B cell (primary cell): ENCODE results near the gene PDAP1. TPM values are rescaled to one million over a fixed set of nuclear protein-coding genes. Genes with fewer than 3 reads are reported as not detected.

ENCODE experiments used
- ATAC-seq: fragments of 200-7000 bp; cut with Tn5 transposase; one replicate; pipeline ENCODE4 v1.10.0; 2021; ENCODE audit warnings: low read depth, mild to moderate bottlenecking, moderate number of reproducible peaks, moderate library complexity
- CTCF ChIA-PET: fragments of 350-600 bp; sonication (Branson Sonifier 250); formaldehyde crosslinking; loops from one replicate; lab custom pipeline; 2021; ENCODE audit warnings: antibody characterized with exemption, inconsistent platforms; lab: Charles Lee
- POLR2A ChIA-PET: fragments of 350-600 bp; sonication (Branson Sonifier 250); formaldehyde crosslinking; loops from one replicate; lab custom pipeline; 2021; ENCODE audit warnings: antibody characterized with exemption; lab: Charles Lee
- DNase-seq: peaks from one replicate; pipeline ENCODE4 v3.0.0; 2013
- H2AFZ ChIP-seq: 2 replicates; pipeline ENCODE4 v1.6.1; 2012; ENCODE audit warnings: mild to moderate bottlenecking, low read depth, low read length; ENCODE audit not compliant: insufficient read depth, poor library complexity, severe bottlenecking
- H3K27ac ChIP-seq, 2 donors: 1 replicate in 1 of 2; 2 replicates in 1 of 2; pipeline ENCODE4 v1.5.1; 2012 to 2013; ENCODE audit warnings: low read length in 2 of 2, mild to moderate bottlenecking in 2 of 2, moderate library complexity in 1 of 2
- H3K27me3 ChIP-seq, 4 experiments: fragments of 200-600 bp in 1 of 4; sonication (generic) in 1 of 4; replicated peaks in 1 of 4; 1 replicate in 2 of 4; 2 replicates in 2 of 4; pipeline versions ENCODE4 v1.6.1 to v1.7.0; 2013 to 2016; ENCODE audit warnings: low read length in 3 of 4, mild to moderate bottlenecking in 2 of 4, mixed read lengths in 1 of 4, moderate library complexity in 1 of 4; ENCODE audit not compliant: insufficient read depth in 4 of 4, control insufficient read depth in 3 of 4; ENCODE audit errors: control extremely low read depth in 1 of 4
- H3K36me3 ChIP-seq, 2 experiments: replicated peaks in 1 of 2; 1 replicate in 1 of 2; 2 replicates in 1 of 2; pipeline versions ENCODE4 v1.6.1 to v1.7.1; 2013; ENCODE audit warnings: low read length in 1 of 2; ENCODE audit not compliant: insufficient read depth in 2 of 2, control insufficient read depth in 1 of 2; ENCODE audit errors: control extremely low read depth in 1 of 2, extremely low read depth in 1 of 2
- H3K4me1 ChIP-seq, 2 donors: fragments of 200-600 bp in 1 of 2; sonication (generic) in 1 of 2; 1 replicate in 1 of 2; 2 replicates in 1 of 2; pipeline versions ENCODE4 v1.5.1 to v1.6.1; 2013 to 2017; ENCODE audit warnings: low read length in 2 of 2; ENCODE audit not compliant: control insufficient read depth in 2 of 2, insufficient read depth in 2 of 2
- H3K4me2 ChIP-seq: replicated peaks from 2 replicates; pipeline ENCODE3; 2012; ENCODE audit warnings: mild to moderate bottlenecking, low read depth, low read length; ENCODE audit not compliant: poor library complexity, severe bottlenecking
- H3K4me3 ChIP-seq, 5 experiments: fragments of 200-600 bp in 1 of 5; sonication (generic) in 1 of 5; 1 replicate in 3 of 5; 2 replicates in 2 of 5; pipeline versions ENCODE4 v1.5.1 to v1.7.0; 2011 to 2016; ENCODE audit warnings: low read length in 4 of 5, mild to moderate bottlenecking in 4 of 5, low read depth in 2 of 5, control low read depth in 1 of 5, moderate library complexity in 1 of 5; ENCODE audit not compliant: insufficient read depth in 1 of 5; ENCODE audit errors: control extremely low read depth in 1 of 5, extremely low read depth in 1 of 5
- H3K79me2 ChIP-seq: fragments of 200-600 bp; sonication (generic); one replicate; pipeline ENCODE4 v1.6.0; 2016; ENCODE audit warnings: low read length; ENCODE audit not compliant: control insufficient read depth, insufficient read depth
- H3K9ac ChIP-seq: fragments of 200-600 bp; sonication (generic); 2 replicates; pipeline ENCODE4 v1.6.1; 2017; ENCODE audit warnings: mild to moderate bottlenecking, low read length, moderate library complexity
- H3K9me3 ChIP-seq, 3 donors: one replicate each; pipeline versions ENCODE4 v1.6.1 to v1.7.1; 2013; ENCODE audit warnings: low read length in 2 of 3; ENCODE audit not compliant: control insufficient read depth in 2 of 3, insufficient read depth in 1 of 3; ENCODE audit errors: control extremely low read depth in 1 of 3
- H4K20me1 ChIP-seq: 2 replicates; pipeline ENCODE4 v1.6.0; 2012; ENCODE audit warnings: mild to moderate bottlenecking, low read length; ENCODE audit not compliant: insufficient read depth, control insufficient read depth, poor library complexity, severe bottlenecking
- H3K27ac Mint-ChIP-seq: one replicate; pipeline ENCODE4 v1.8.0; 2021; ENCODE audit warnings: mixed read lengths
- H3K27me3 Mint-ChIP-seq: one replicate; pipeline ENCODE4 v1.8.0; 2021; ENCODE audit warnings: mixed read lengths
- H3K4me1 Mint-ChIP-seq: one replicate; pipeline ENCODE4 v1.8.0; 2021; ENCODE audit warnings: mixed read lengths
- H3K4me3 Mint-ChIP-seq: one replicate; pipeline ENCODE4 v1.8.0; 2021; ENCODE audit warnings: mixed read lengths
- H3K9me3 Mint-ChIP-seq: one replicate; pipeline ENCODE4 v1.8.0; 2022; ENCODE audit warnings: mixed read lengths; ENCODE audit not compliant: insufficient read depth
- EZH2 ChIP-seq: IDR thresholded peaks from 2 replicates; pipeline ENCODE4 v1.6.1; 2012; ENCODE audit warnings: borderline replicate concordance, low read depth, mild to moderate bottlenecking, moderate library complexity, low read length; ENCODE audit not compliant: insufficient read depth, poor library complexity, severe bottlenecking
- WGBS: methylation state at CpG from one replicate; pipeline ENCODE4 v1.1.5; 2013; ENCODE audit warnings: missing lambda C conversion rate; ENCODE audit not compliant: insufficient coverage; 5-methylcytosine and 5-hydroxymethylcytosine counted together
- intact Hi-C: fragments of 100-400 bp; cut with micrococcal nuclease; formaldehyde crosslinking; loops from one replicate; pipeline ENCODE4 v1.10.0; 2022
- polyA plus RNA-seq: library from polyadenylated mRNA; depleted of rRNA; stranded (reverse); fragments of >200 nt; gene quantifications from 2 replicates; pipeline ENCODE4 v1.2.3, GENCODE V29; 2012
- total RNA-seq, 2 donors: library from RNA; stranded (reverse); fragments of 120-200 nt in 1 of 2; gene quantifications; 1 replicate in 1 of 2; 2 replicates in 1 of 2; pipeline versions ENCODE4 v1.2.3 to v1.2.4, GENCODE V29; 2013 to 2022
- TF ChIP-seq, protein P1 (sequence below): fragments of 200-600 bp; IDR thresholded peaks from one replicate; pipeline ENCODE4 v1.8.0; 2022; ENCODE audit warnings: antibody characterized with exemption, mild to moderate bottlenecking

The PDAP1 gene
- total and polyA plus RNA-seq, 2 donors (not counting 1 experiment from before 2014, with no cell fraction given) = 19.2 to 60.4 TPM

DNA sequence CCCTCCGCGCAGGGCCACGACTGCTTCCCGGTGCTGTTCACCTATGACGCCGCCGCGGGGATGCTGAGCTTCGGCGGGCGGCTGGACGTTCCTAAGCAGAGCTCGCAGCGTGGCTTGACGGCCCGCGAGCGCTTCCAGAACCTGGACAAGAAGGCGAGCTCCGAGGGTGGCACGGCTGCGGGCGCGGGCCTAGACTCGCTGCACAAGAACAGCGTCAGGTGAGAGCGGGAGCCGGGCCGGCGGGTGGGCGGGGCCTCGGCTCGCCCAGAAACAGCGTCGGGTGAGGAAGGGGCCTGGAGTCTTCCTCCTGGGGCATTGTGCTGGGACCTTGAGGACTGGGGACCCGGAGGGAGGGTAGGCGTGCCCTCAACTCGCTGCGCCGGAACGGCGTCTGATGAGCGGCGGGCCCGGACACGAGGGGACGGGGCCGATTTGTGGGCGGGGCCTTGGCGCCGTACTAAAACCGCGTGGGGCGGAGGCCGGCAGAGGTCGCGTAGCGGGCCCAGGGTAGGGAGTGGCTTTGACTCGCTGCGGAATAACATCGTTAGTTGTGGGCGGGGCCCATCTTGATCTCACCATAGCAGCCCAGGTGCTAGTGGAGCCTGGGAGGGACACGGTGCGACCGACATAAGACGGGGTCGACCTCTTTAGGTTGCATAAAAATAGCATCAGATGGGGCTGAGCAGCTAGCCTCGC, 15.6 kb downstream of the PDAP1 start:
- Histone ChIP-seq H3K4me2 (peak overlapping the region; percentile 93), H3K9me3 (no peaks in the 10 kb centered on the region), H3K4me3 (peak overlapping the region; percentile 16 to 59 (median 50)), H3K79me2 (peaks cover 41% of the 10 kb centered on the region), H3K27ac (peak overlapping the region; percentile 43 to 65), H3K36me3 (peaks cover 0 to 79% of the 10 kb centered on the region in 2 experiments), H2AFZ (peak overlapping the region; percentile 81), H4K20me1 (peaks cover 89% of the 10 kb centered on the region), H3K9ac (peak overlapping the region; percentile 64), H3K4me1 (peaks cover 12 to 20% of the 10 kb centered on the region in 2 donors), H3K27me3 (no peaks in the 10 kb centered on the region)
- 23% methylated on average over 68 of the region's 68 CpGs for WGBS
- ATAC-seq (peak; percentile 95), DNase-seq (peak; percentile 90)
- H3K4me3 Mint-ChIP-seq = peak overlapping the region; percentile 94
- peak overlapping the region; percentile 93 for H3K27ac Mint-ChIP-seq
- CTCF ChIA-PET = interaction anchor here (0.8 to 3.8 kb wide), 5 partner anchors 15 to 28 kb away, joined by 3 to 20 read pairs (median 7); partner anchors contain the start of genes ARPC1B, BUD31 and PDAP1
- H3K4me1 Mint-ChIP-seq = peaks cover 22% of the 10 kb centered on the region
- TF ChIP-seq, protein P1, sequence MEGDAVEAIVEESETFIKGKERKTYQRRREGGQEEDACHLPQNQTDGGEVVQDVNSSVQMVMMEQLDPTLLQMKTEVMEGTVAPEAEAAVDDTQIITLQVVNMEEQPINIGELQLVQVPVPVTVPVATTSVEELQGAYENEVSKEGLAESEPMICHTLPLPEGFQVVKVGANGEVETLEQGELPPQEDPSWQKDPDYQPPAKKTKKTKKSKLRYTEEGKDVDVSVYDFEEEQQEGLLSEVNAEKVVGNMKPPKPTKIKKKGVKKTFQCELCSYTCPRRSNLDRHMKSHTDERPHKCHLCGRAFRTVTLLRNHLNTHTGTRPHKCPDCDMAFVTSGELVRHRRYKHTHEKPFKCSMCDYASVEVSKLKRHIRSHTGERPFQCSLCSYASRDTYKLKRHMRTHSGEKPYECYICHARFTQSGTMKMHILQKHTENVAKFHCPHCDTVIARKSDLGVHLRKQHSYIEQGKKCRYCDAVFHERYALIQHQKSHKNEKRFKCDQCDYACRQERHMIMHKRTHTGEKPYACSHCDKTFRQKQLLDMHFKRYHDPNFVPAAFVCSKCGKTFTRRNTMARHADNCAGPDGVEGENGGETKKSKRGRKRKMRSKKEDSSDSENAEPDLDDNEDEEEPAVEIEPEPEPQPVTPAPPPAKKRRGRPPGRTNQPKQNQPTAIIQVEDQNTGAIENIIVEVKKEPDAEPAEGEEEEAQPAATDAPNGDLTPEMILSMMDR = no peak
- TF ChIP-seq EZH2 = no peak
- no peaks in the 10 kb centered on the region for H3K9me3 Mint-ChIP-seq
- intact Hi-C loops = loop anchor here (1.0 kb wide), 4 partner anchors 12 to 46 kb away; partner anchors contain the start of genes ARPC1B, BUD31 and PDAP1
- POLR2A ChIA-PET = interaction anchor here (0.6 to 2.1 kb wide), 8 partner anchors 11 to 117 kb away, joined by 4 to 12 read pairs (median 6); partner anchors contain the start of genes BUD31, PDAP1 and ZKSCAN5
- no peaks in the 10 kb centered on the region for H3K27me3 Mint-ChIP-seq

DNA sequence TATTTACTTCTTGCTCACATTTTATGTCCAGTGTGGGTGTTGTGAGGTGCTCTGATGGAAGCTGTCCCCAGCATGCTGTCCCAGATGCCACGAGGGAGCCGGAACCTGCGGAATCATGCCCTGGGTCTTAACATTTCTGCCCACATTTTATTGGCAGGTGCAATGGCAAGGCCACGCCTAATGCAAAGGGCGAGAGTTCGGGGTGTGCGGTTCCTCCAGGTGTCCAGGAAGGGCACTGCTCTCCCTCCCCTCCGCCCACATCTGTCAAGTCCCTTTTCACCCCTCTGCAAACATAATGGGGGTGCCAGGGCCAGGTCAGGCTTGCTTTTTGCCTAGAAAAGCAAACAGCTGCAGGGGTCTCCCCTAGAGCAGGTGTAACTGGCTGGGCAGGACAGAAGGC, 16.4 kb downstream of the PDAP1 start:
- POLR2A ChIA-PET = interaction anchor here (1.5 to 2.1 kb wide), 4 partner anchors 11 to 112 kb away, joined by 4 to 12 read pairs (median 6); partner anchors contain the start of genes BUD31, PDAP1 and ZKSCAN5
- no peak for ATAC-seq
- Histone ChIP-seq H3K27me3 (no peaks in the 10 kb centered on the region), H3K4me2 (peak overlapping the region; percentile 93), H4K20me1 (peaks cover 85% of the 10 kb centered on the region), H3K4me3 (peak overlapping the region in 1 of 5 experiments; percentile 50), H3K9me3 (no peaks in the 10 kb centered on the region), H2AFZ (no peak overlapping the region), H3K4me1 (peaks cover 12 to 20% of the 10 kb centered on the region in 2 donors), H3K36me3 (peaks cover 0 to 75% of the 10 kb centered on the region in 2 experiments), H3K79me2 (peaks cover 49% of the 10 kb centered on the region), H3K9ac (no peak overlapping the region), H3K27ac (peak overlapping the region; percentile 26 to 65)
- intact Hi-C loops = no loop called here
- TF ChIP-seq, protein P1 = no peak
- TF ChIP-seq EZH2 = no peak
- H3K4me1 Mint-ChIP-seq = peaks cover 22% of the 10 kb centered on the region
- no peak for DNase-seq
- 70% methylated on average over 8 of the region's 8 CpGs for WGBS
- H3K27me3 Mint-ChIP-seq = no peaks in the 10 kb centered on the region
- H3K9me3 Mint-ChIP-seq = no peaks in the 10 kb centered on the region
- CTCF ChIA-PET = interaction anchor here (1.0 to 3.8 kb wide), 4 partner anchors 15 to 27 kb away, joined by 3 to 20 read pairs (median 8); partner anchors contain the start of genes ARPC1B, BUD31 and PDAP1
- peak overlapping the region; percentile 59 for H3K27ac Mint-ChIP-seq
- H3K4me3 Mint-ChIP-seq = peak overlapping the region; percentile 39
